GM20431 (cell line): ENCODE results near the gene DNAJC8.

Experiments used
- in situ Hi-C: fragments of 300-500 bp; cut with MseI, MboI; formaldehyde crosslinking; loops from one replicate; pipeline ENCODE4 v1.15.0; 2020; ENCODE audit warnings: low sequenced_read_pairs; ENCODE audit not compliant: unreplicated experiment

The DNAJC8 gene, protein sequence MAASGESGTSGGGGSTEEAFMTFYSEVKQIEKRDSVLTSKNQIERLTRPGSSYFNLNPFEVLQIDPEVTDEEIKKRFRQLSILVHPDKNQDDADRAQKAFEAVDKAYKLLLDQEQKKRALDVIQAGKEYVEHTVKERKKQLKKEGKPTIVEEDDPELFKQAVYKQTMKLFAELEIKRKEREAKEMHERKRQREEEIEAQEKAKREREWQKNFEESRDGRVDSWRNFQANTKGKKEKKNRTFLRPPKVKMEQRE

GRCh38 chr1:28232558-28233263 lies at the start of gene DNAJC8:
DNAJC8 (minus strand) TSS chr1:28233029; CDS start chr1:28232998, 31 bp downstream.
- in situ Hi-C loops, result no loop called here

DNA sequence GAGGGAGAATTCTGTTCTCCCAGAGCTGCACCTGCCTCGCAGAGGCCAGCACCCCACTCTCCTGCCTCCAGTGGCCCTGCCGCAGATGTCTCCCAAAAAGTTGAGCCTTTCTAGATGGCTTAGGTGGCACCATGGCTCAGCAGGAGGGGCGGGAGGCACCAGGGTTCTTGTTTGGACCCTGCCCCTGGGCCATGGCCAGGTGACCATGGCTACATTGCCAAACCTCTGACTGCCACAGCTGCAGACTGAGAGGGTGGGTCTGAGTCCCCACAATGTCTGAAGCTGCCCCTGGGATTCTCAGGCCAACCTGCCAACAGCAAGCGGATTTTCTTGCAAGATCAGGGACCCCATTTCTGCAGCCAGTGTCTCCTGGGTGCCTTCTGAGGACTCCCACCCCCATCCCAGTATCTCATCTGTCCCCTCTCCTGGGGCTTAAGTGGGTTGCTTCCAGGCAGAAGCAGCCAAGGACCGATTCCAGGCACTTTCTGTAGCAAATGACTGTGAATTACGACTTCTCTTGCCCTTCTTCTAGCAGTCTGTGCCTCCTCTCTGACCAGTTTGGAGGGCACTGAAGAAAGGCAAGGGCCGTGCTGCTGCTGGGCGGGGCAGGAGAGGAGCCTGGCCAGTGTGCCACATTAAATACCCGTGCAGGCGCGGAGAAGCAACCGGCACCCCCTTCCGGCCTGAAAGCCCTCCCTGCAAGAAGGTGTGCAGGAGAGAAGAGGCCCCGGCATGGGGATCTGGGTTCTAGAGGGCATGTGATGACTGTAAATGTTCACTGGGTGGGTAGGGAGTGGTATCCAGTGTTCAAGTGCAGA lies 49.0 kb upstream of the DNAJC8 start:
- in situ Hi-C loops, result no loop called here

DNA sequence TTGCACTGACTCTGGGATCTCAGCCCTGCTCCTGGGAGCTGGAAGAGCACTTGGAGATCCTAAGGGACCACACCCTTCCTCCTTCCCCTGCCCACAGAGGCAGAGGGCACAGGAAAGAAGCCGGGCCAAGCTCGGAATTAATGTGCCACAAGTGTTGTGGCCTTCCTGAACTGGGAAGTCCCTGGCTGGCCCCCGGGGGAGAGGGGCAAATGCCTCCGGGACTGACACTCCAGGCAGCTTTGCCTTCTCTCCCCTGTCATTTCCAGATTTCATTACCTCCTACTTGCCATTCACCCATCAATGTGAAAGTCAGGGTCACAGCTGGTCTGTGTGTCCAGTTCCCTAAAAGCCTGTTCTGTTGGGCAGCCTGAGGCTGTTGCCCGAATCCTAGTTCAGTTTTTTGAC lies 48.1 kb upstream of the DNAJC8 start:
- in situ Hi-C loops, result no loop called here

DNA sequence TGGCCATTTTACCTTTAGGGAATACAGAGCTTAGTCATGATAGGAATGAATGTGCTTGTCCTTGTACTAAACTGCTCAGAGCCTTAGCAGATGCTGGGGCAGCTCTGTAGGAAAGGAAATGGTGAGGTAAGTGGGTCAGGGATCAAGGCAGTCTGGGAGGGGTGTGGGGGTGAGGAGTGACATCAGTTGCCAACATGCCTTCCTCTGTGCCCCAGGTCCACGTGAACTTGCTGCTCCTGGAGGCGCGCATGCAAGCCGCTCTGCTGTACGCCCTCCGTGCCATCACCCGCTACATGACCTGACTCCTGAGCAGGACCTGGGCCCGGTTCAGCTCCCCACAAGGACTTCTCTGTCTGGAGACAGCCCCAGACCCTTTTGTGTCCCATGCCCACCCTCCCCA lies 47.7 kb upstream of the DNAJC8 start:
- in situ Hi-C loops, result no loop called here

DNA sequence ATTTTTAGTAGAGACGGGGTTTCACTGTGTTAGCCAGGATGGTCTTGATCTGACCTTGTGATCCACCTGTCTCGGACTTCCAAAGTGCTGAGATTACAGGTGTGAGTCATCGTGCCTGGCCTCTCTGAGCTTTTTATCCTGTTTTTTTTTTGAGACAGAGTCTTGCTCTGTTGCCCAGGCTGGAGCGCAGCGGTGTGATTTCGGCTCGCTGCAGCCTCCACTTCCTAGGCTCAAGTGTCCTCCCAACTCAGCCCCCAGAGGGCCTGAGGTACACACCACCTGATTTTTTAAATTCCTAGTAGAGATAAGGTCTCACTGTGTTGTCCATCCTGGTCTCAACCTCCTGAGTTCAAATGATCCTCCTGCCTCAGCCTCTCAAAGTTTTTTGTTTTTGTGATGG lies 46.9 kb upstream of the DNAJC8 start:
- in situ Hi-C loops, result no loop called here

GRCh38 chr1:28278763-28279162 lies 45.9 kb upstream of the DNAJC8 start:
- in situ Hi-C loops, result no loop called here

GRCh38 chr1:28273216-28273860 lies 40.5 kb upstream of the DNAJC8 start:
- in situ Hi-C loops, result no loop called here

DNA sequence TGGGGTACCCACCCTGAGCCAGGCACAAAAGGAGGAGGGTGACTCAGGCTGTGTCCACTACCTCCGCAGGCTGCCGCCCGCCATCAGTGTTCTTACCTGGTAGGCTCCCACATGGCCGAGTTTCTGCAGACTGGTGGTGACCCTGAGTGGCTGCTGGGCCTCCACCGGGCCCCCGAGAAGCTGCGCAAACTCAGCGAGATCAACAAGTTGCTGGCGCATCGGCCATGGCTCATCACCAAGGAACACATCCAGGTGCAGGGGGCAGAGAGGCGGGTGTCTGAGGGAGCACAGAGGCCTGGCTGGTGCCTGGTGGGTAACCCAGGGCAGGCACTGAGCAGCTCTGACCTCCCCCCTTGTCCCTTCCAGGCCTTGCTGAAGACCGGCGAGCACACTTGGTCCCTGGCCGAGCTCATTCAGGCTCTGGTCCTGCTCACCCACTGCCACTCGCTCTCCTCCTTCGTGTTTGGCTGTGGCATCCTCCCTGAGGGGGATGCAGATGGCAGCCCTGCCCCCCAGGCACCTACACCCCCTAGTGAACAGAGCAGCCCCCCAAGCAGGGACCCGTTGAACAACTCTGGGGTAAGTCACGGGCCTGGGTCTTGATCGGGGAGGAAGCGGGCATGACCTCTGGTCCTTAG lies 39.5 kb upstream of the DNAJC8 start:
- in situ Hi-C loops, result no loop called here

- in situ Hi-C loops, result no loop called here
Observed at GRCh38 chr1:28269529-28269928, 36.7 kb upstream of the DNAJC8 start.

DNA sequence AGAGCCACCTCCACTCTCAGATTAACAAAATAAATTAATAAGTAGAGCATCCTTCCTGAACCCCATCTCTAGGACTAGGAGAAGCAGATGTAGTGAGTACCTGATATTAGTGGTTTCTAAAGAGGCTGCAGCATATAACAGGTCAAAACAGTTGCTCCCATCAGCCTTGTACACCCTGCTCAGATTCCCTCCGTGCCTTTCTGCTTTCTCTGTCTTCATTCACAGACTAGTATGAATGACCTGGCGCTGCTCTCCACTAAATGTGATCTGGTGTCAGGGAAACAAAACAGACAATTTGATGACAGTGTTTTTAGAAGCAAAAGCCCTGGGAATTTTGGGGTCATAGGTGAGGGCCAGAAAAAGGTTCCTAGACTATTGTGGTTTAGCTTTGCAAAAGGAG lies 34.8 kb upstream of the DNAJC8 start:
- in situ Hi-C loops, result no loop called here

GRCh38 chr1:28266920-28267322 lies 34.1 kb upstream of the DNAJC8 start:
- in situ Hi-C loops, result no loop called here

DNA sequence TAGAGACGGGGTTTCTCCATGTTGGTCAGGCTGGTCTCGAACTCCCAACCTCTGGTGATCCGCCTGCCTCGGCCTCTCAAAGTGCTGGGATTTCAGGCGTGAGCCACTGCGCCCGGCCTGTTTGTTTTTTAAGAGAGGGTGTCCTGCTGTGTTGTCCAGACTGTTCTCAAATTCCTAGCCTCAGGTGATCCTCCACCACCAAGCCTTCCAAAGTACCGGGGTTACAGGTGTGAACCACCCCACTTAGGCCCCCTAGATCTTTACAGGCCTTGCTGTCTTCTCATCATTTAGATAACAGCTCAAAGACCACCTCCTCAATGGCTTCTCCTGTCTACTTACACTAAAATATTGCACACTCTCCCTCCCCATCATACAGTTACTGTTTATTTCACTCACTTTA lies 32.7 kb upstream of the DNAJC8 start:
- in situ Hi-C loops, result no loop called here

GRCh38 chr1:28264897-28265296 lies 32.1 kb upstream of the DNAJC8 start:
- in situ Hi-C loops, result no loop called here

DNA sequence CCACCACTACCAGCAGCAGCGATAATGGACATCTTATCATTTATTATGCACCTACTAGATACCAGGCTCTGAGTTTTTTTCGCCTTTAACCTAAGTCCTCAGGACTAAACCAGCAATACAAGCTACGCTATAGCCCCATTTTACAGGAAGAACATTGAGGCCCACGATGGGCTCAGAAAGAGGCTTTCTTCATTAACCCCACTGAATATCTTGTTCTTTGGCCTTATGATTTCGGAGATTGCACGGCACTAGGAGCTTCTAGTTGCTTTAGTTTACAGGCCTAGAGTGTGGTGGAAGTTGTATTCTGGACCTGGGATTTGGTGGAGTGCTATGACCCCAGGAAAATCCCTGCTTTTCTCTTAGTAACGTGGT lies 28.0 kb upstream of the DNAJC8 start:
- in situ Hi-C loops, result no loop called here

- in situ Hi-C loops, result no loop called here
Observed at GRCh38 chr1:28259934-28260802, 27.3 kb upstream of the DNAJC8 start.

GRCh38 chr1:28259252-28259933 lies 26.6 kb upstream of the DNAJC8 start, which contains the start of gene SESN2:
SESN2 (plus strand) TSS chr1:28259518; CDS start chr1:28259848, 330 bp downstream.
- in situ Hi-C loops, result no loop called here

DNA sequence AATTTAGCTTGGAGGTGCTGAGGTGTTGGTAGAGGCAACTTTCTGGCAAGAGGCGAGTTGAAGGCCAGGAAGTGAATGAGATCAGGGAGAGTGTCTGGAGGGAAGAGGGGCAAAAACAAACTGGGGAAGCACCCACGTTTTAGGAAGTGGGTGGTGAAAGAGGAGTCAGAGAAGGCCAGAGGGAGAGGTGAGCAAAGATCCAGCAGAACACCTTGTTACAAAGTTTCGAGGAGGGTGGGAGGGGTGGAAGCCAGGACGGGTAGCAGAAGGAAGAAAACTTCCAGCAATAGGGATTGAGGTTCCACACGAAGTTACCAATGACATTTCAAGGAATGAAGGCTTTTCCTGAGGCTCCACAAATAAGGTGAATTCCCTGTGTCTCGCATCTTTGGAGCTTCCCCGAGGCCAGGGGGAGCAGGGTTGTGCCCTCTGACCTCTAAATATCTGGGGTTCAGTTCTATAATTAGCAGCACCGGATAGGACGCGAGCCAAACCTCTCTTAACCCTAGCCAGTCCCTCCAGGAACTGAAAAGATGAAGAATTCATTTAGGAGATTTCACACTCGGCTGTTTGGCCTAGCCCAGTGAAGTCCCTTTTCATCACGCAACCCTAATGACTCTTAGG lies 25.9 kb upstream of the DNAJC8 start:
- in situ Hi-C loops, result no loop called here

DNA sequence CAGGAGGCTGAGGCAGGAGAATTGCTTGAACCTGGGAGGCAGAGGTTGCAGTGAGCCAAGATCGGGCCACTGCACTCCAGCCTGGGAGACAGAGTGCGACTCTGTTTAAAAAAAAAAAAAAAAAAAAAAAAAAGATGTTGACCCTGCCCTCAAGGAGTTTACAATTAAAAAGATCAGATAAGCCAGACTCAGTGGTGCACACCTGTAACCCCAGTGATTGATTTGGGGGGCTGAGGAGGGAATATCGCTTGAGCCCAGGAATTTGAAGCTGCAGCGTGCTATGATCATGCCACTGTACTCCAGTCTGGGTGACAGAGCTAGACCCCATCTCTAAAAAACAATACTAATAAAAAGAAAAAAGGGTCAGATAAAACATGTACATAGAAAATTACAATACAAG lies 24.9 kb upstream of the DNAJC8 start:
- in situ Hi-C loops, result no loop called here
